ENCODE data around the gene CSK. TPM values are rescaled to one million over a fixed set of nuclear protein-coding genes. Genes with fewer than 3 reads are reported as not detected.

Gene CSK
- total RNA-seq, 2 experiments from 2014 or later: 315 to 348 TPM

GRCh38 chr15:74844319-74845207 lies 62.7 kb downstream of the CSK start:
- ChIA-PET CTCF (interaction anchor here (0.6 to 3.3 kb wide), 17 partner anchors 9 to 74 kb away, joined by 3 to 23 read pairs (median 4); partner anchors contain the start of genes FAM219B and MPI), POLR2A (interaction anchor here (0.6 to 1.3 kb wide), 4 partner anchors 25 to 624 kb away, joined by 3 to 5 read pairs (median 3); partner anchors contain the start of gene COX5A)
- DNase-seq: no peak
- Mint-ChIP-seq H3K9me3 (no peaks in the 10 kb centered on the region), H3K4me3 (peak overlapping the region; percentile 48), H3K4me1 (peaks cover 58% of the 10 kb centered on the region), H3K27me3 (no peaks in the 10 kb centered on the region), H3K27ac (peak overlapping the region; percentile 95), H3K36me3 (ENCODE audit: low read depth) (peaks cover 43% of the 10 kb centered on the region)

- Mint-ChIP-seq H3K27me3 (no peaks in the 10 kb centered on the region), H3K27ac (peak overlapping the region; percentile 95), H3K4me1 (peaks cover 58% of the 10 kb centered on the region), H3K4me3 (peak overlapping the region; percentile 48), H3K36me3 (ENCODE audit: low read depth) (peaks cover 43% of the 10 kb centered on the region), H3K9me3 (no peaks in the 10 kb centered on the region)
- peak; percentile 78 for DNase-seq
- ChIA-PET CTCF (interaction anchor here (0.6 to 3.3 kb wide), 13 partner anchors 8 to 74 kb away, joined by 3 to 23 read pairs (median 4); partner anchors contain the start of gene FAM219B), POLR2A (interaction anchor here (0.7 to 1.3 kb wide), 2 partner anchors 25 to 39 kb away, joined by 3 to 5 read pairs; no protein-coding TSS in a partner anchor)
Observed at GRCh38 chr15:74845208-74845568, 63.3 kb downstream of the CSK start.

GRCh38 chr15:74845581-74845980 lies 63.7 kb downstream of the CSK start:
- peaks cover 57% of the 10 kb centered on the region for H3K4me1 Mint-ChIP-seq
- ChIA-PET CTCF (interaction anchor here (0.5 to 1.9 kb wide), 9 partner anchors 8 to 56 kb away, joined by 3 to 7 read pairs (median 4); no protein-coding TSS in a partner anchor), POLR2A (interaction anchor here (1.3 kb wide), 1 partner anchor 24 kb away, joined by 5 read pairs; no protein-coding TSS in a partner anchor)
- no peaks in the 10 kb centered on the region for H3K9me3 Mint-ChIP-seq
- H3K27me3 Mint-ChIP-seq: no peaks in the 10 kb centered on the region
- DNase-seq: peak; percentile 41
- H3K4me3 Mint-ChIP-seq: peak overlapping the region; percentile 48
- peaks cover 45% of the 10 kb centered on the region for H3K36me3 Mint-ChIP-seq (ENCODE audit: low read depth)
- H3K27ac Mint-ChIP-seq: peak overlapping the region; percentile 95

- no peak for DNase-seq
- CTCF ChIA-PET: interaction anchor here (1.2 to 3.0 kb wide), 5 partner anchors 11 to 60 kb away, joined by 3 to 11 read pairs (median 8); no protein-coding TSS in a partner anchor
- POLR2A ChIA-PET: no interaction called here
Observed at GRCh38 chr15:74847432-74847831, 65.6 kb downstream of the CSK start.

GRCh38 chr15:74850393-74850792 lies 68.5 kb downstream of the CSK start:
- ChIA-PET CTCF (interaction anchor here (1.0 kb wide), 1 partner anchor 9 kb away, joined by 3 read pairs; no protein-coding TSS in a partner anchor), POLR2A (no interaction called here)
- no peak overlapping the region for H3K4me3 Mint-ChIP-seq
- H3K9me3 Mint-ChIP-seq: no peaks in the 10 kb centered on the region
- H3K27me3 Mint-ChIP-seq: no peaks in the 10 kb centered on the region
- no peak for DNase-seq
- H3K27ac Mint-ChIP-seq: no peak overlapping the region
- peaks cover 16% of the 10 kb centered on the region for H3K4me1 Mint-ChIP-seq
- peaks cover 39% of the 10 kb centered on the region for H3K36me3 Mint-ChIP-seq (ENCODE audit: low read depth)

More at GRCh38 chr15:74847432-74847831, 65.6 kb downstream of the CSK start:
- Mint-ChIP-seq H3K36me3 (ENCODE audit: low read depth) (peaks cover 46% of the 10 kb centered on the region), H3K4me3 (no peak overlapping the region), H3K9me3 (no peaks in the 10 kb centered on the region), H3K27ac (no peak overlapping the region), H3K4me1 (peaks cover 39% of the 10 kb centered on the region), H3K27me3 (no peaks in the 10 kb centered on the region)

GRCh38 chr15:74851960-74852359 lies 70.1 kb downstream of the CSK start:
- no peak for DNase-seq
- ChIA-PET CTCF (interaction anchor here (0.5 to 1.3 kb wide), 3 partner anchors 11 to 50 kb away, joined by 3 to 6 read pairs (median 4); no protein-coding TSS in a partner anchor), POLR2A (no interaction called here)
- Mint-ChIP-seq H3K27ac (no peak overlapping the region), H3K4me3 (no peak overlapping the region), H3K27me3 (no peaks in the 10 kb centered on the region), H3K4me1 (peaks cover 14% of the 10 kb centered on the region), H3K36me3 (ENCODE audit: low read depth) (peaks cover 30% of the 10 kb centered on the region), H3K9me3 (no peaks in the 10 kb centered on the region)

Small RNA genes lying within 50 kb of the gene (microRNA-seq; reads per million reads assigned to microRNA genes)
- gene MIR4513 (ENCODE audit: borderline microRNAs expressed, borderline replicate concordance): not detected
- gene MIR6882 (ENCODE audit: borderline microRNAs expressed, borderline replicate concordance): 1.3 reads per million

Other genes with a start within 250 kb of the CSK start
- gene ARID3B, start 240.9 kb upstream of the CSK start, total RNA-seq: 10 to 100 TPM; 28.3 to 29.0 TPM
- 100 to 1,000 TPM; 126 to 134 TPM for gene CLK3, start 166.2 kb upstream of the CSK start, total RNA-seq
- gene EDC3, start 86.1 kb upstream of the CSK start, total RNA-seq: 10 to 100 TPM; 34.9 to 41.1 TPM
- 1 to 10 TPM; 2.2 to 2.9 TPM for gene CYP1A1, start 56.6 kb upstream of the CSK start, total RNA-seq
- gene CYP1A2, start 33.2 kb upstream of the CSK start, total RNA-seq: not detected
- gene LMAN1L, start 30.8 kb downstream of the CSK start, total RNA-seq: under 1 TPM; 0.87 to 0.92 TPM
- under 1 TPM; 0.12 to 0.19 TPM for gene CPLX3, start 44.5 kb downstream of the CSK start, total RNA-seq
- 10 to 100 TPM; 56.6 to 66.4 TPM for gene ULK3, start 61.1 kb downstream of the CSK start, total RNA-seq
- gene SCAMP2, start 91.3 kb downstream of the CSK start, total RNA-seq: 100 to 1,000 TPM; 126 to 128 TPM
- gene MPI, start 108.0 kb downstream of the CSK start, total RNA-seq: 10 to 100 TPM; 58.1 to 64.1 TPM
- 10 to 100 TPM; 65.8 to 68.2 TPM for gene FAM219B, start 124.8 kb downstream of the CSK start, total RNA-seq
- gene COX5A, start 156.0 kb downstream of the CSK start, total RNA-seq: 100 to 1,000 TPM; 236 to 239 TPM
- 1 to 10 TPM; 6.4 TPM for gene RPP25, start 174.7 kb downstream of the CSK start, total RNA-seq
- 1 to 10 TPM; 2.0 to 3.0 TPM for gene SCAMP5, start 213.5 kb downstream of the CSK start, total RNA-seq
- gene PPCDC, start 241.5 kb downstream of the CSK start, total RNA-seq: 10 to 100 TPM; 19.6 to 20.7 TPM